COLO668 (cell line): ENCODE results near the gene DDX1.
"Not testable (repeated sequence)": the region's sequence is repeated elsewhere in the genome, so short reads cannot be mapped to it uniquely, and the experiment has no call there.

Experiments used
- DNase-seq: peaks from one replicate; lab custom pipeline; 2025; ENCODE audit not compliant: unreplicated experiment; lab: John Stamatoyannopoulos, UW

Gene DDX1

GRCh38 chr2:15614545-15615300 is 23.1 kb downstream of the DDX1 start:
- DNase-seq, result no peak

- DNase-seq, result no peak
These were observed 23.7 kb downstream of the DDX1 start for GRCh38 chr2:15615301-15615920.

GRCh38 chr2:15616429-15616828 is 24.8 kb downstream of the DDX1 start:
- no peak for DNase-seq

- DNase-seq, result no peak
These were observed 25.4 kb downstream of the DDX1 start for GRCh38 chr2:15616850-15617777.

- DNase-seq, result no peak
These were observed 26.2 kb downstream of the DDX1 start for GRCh38 chr2:15617778-15618448.

- no peak for DNase-seq
These were observed 26.8 kb downstream of the DDX1 start for GRCh38 chr2:15618449-15618855.

GRCh38 chr2:15619076-15619475 is 27.4 kb downstream of the DDX1 start:
- DNase-seq, result no peak

GRCh38 chr2:15619510-15619909 is 27.8 kb downstream of the DDX1 start:
- no peak for DNase-seq

GRCh38 chr2:15619938-15620337 is 28.3 kb downstream of the DDX1 start:
- DNase-seq, result no peak

- DNase-seq, result no peak
These were observed 28.7 kb downstream of the DDX1 start for GRCh38 chr2:15620340-15620739.

- no peak for DNase-seq
These were observed 29.3 kb downstream of the DDX1 start for GRCh38 chr2:15620857-15621471.

- DNase-seq, result not testable (repeated sequence)
These were observed 29.8 kb downstream of the DDX1 start for GRCh38 chr2:15621472-15621870.

- no peak for DNase-seq
These were observed 30.5 kb downstream of the DDX1 start for GRCh38 chr2:15622214-15622613.

GRCh38 chr2:15622614-15623480 is 31.2 kb downstream of the DDX1 start:
- DNase-seq, result no peak

- DNase-seq, result no peak
These were observed 31.8 kb downstream of the DDX1 start for GRCh38 chr2:15623481-15623796.

- no peak for DNase-seq
These were observed 32.4 kb downstream of the DDX1 start for GRCh38 chr2:15623898-15624541.

- no peak for DNase-seq
These were observed 33.2 kb downstream of the DDX1 start for GRCh38 chr2:15624903-15625302.

- DNase-seq, result no peak
These were observed 33.8 kb downstream of the DDX1 start for GRCh38 chr2:15625344-15626036.

GRCh38 chr2:15626126-15626525 is 34.5 kb downstream of the DDX1 start:
- no peak for DNase-seq
